H1 (cell line): Measurements from ENCODE around the gene TAPT1. TPM values are rescaled to one million over a fixed set of nuclear protein-coding genes. Genes with fewer than 3 reads are reported as not detected.

Experiments
- CTCF ChIA-PET: fragments of 300-600 bp; sonication (Branson Sonifier 250); formaldehyde crosslinking; loops from one replicate; lab custom pipeline; 2021; ENCODE audit not compliant: partially characterized antibody; lab: Charles Lee
- POLR2A ChIA-PET: fragments of 300-600 bp; sonication (Branson Sonifier 250); formaldehyde crosslinking; loops from one replicate; lab custom pipeline; 2021; ENCODE audit warnings: inconsistent platforms; ENCODE audit not compliant: partially characterized antibody; lab: Charles Lee
- DNase-seq, 2 experiments: peaks; one replicate each; pipeline versions ENCODE4 v3.0.0 to v3.0.0-alpha.2; 2010 to 2022; ENCODE audit warnings: low spot score in 2 of 2, low read depth in 1 of 2, mixed read lengths in 1 of 2
- FAIRE-seq: peaks from 2 replicates; lab custom pipeline; 2011; peaks lifted over from hg19 to GRCh38; lab: Jason Lieb, UNC
- H2AFZ ChIP-seq: 2 replicates; pipeline ENCODE4 v1.8.1; 2012; ENCODE audit warnings: low read length, inconsistent platforms
- H2AK5ac ChIP-seq: 2 replicates; pipeline ENCODE4 v1.6.1; 2013; ENCODE audit warnings: low read depth, low read length
- H2BK120ac ChIP-seq: replicated peaks from 2 replicates; pipeline ENCODE3; 2013; ENCODE audit warnings: low read depth, low read length, inconsistent platforms
- H2BK12ac ChIP-seq: 2 replicates; pipeline ENCODE4 v1.6.1; 2013; ENCODE audit warnings: low read depth, low read length
- H2BK15ac ChIP-seq: 2 replicates; pipeline ENCODE4 v1.6.1; 2013; ENCODE audit warnings: low read length
- H2BK20ac ChIP-seq: 2 replicates; pipeline ENCODE4 v1.6.1; 2013; ENCODE audit warnings: low read length
- H2BK5ac ChIP-seq: 2 replicates; pipeline ENCODE4 v1.6.1; 2013; ENCODE audit warnings: low read depth, low read length
- H3K14ac ChIP-seq: 2 replicates; pipeline ENCODE4 v1.6.1; 2013; ENCODE audit warnings: inconsistent platforms; ENCODE audit not compliant: insufficient read length
- H3K18ac ChIP-seq: 2 replicates; pipeline ENCODE4 v1.6.1; 2013; ENCODE audit warnings: low read length; ENCODE audit errors: extremely low read depth
- H3K23ac ChIP-seq: 2 replicates; pipeline ENCODE4 v1.6.1; 2013; ENCODE audit warnings: inconsistent platforms; ENCODE audit not compliant: insufficient read length
- H3K23me2 ChIP-seq: 2 replicates; pipeline ENCODE4 v1.6.1; 2013; ENCODE audit warnings: low read depth, low read length
- H3K27ac ChIP-seq: 2 replicates; pipeline ENCODE4 v1.6.1; 2011; ENCODE audit warnings: low read depth, low read length, inconsistent platforms
- H3K27me3 ChIP-seq, 4 experiments: replicated peaks in 1 of 4; 1 replicate in 1 of 4; 2 replicates in 3 of 4; pipeline versions ENCODE4 v1.6.1 to v1.8.1; 2011 to 2013; ENCODE audit warnings: low read length in 3 of 4, mild to moderate bottlenecking in 3 of 4, inconsistent platforms in 2 of 4, mixed read lengths in 2 of 4, moderate library complexity in 1 of 4; ENCODE audit not compliant: control insufficient read depth in 3 of 4, insufficient read depth in 3 of 4; ENCODE audit errors: extremely low read depth in 1 of 4
- H3K36me3 ChIP-seq, 4 experiments: 2 replicates each; pipeline versions ENCODE4 v1.6.1 to v1.8.1; 2011 to 2013; ENCODE audit warnings: mild to moderate bottlenecking in 4 of 4, low read length in 3 of 4, moderate library complexity in 2 of 4, control low read depth in 1 of 4, inconsistent platforms in 1 of 4; ENCODE audit not compliant: insufficient read depth in 4 of 4, control insufficient read depth in 2 of 4
- H3K4ac ChIP-seq: replicated peaks from 2 replicates; pipeline ENCODE3; 2013; ENCODE audit warnings: low read length, low read depth, mixed read lengths, inconsistent platforms; ENCODE audit not compliant: insufficient read length
- H3K4me1 ChIP-seq, 4 experiments: replicated peaks in 1 of 4; 1 replicate in 1 of 4; 2 replicates in 3 of 4; pipeline versions ENCODE4 v1.6.1 to v1.8.1; 2011 to 2013; ENCODE audit warnings: low read length in 3 of 4, inconsistent platforms in 2 of 4, mixed read lengths in 1 of 4; ENCODE audit not compliant: insufficient read depth in 4 of 4, control insufficient read depth in 3 of 4
- H3K4me2 ChIP-seq, 2 experiments: 2 replicates each; pipeline versions ENCODE4 v1.6.1 to v1.8.1; 2011 to 2013; ENCODE audit warnings: low read depth in 2 of 2, low read length in 2 of 2, control low read depth in 1 of 2, inconsistent platforms in 1 of 2, mild to moderate bottlenecking in 1 of 2; ENCODE audit not compliant: insufficient read depth in 1 of 2
- H3K4me3 ChIP-seq, 4 experiments: fragments of 200-600, 300-600 bp in 1 of 4; sonication (generic), shearing (Covaris generic), sonication (Bioruptor Twin) in 1 of 4; 2 replicates each; pipeline versions ENCODE4 v1.5.1 to v1.8.1; 2011 to 2016; ENCODE audit warnings: low read length in 4 of 4, low read depth in 3 of 4, control low read depth in 2 of 4, inconsistent platforms in 2 of 4, mild to moderate bottlenecking in 2 of 4, mixed read lengths in 1 of 4, moderate library complexity in 1 of 4; ENCODE audit not compliant: insufficient read depth in 2 of 4; ENCODE audit errors: extremely low read depth in 1 of 4
- H3K56ac ChIP-seq: replicated peaks from 2 replicates; pipeline ENCODE3; 2013; ENCODE audit warnings: low read depth, mild to moderate bottlenecking, mixed read lengths, low read length, inconsistent platforms; ENCODE audit not compliant: insufficient read length
- H3K79me1 ChIP-seq: 2 replicates; pipeline ENCODE4 v1.6.1; 2013; ENCODE audit warnings: low read depth, low read length, control low read depth
- H3K79me2 ChIP-seq, 2 experiments: 2 replicates each; pipeline versions ENCODE4 v1.6.1 to v1.8.1; 2012 to 2013; ENCODE audit warnings: low read length in 2 of 2, mild to moderate bottlenecking in 2 of 2, inconsistent platforms in 1 of 2; ENCODE audit not compliant: insufficient read depth in 2 of 2, control insufficient read depth in 1 of 2
- H3K9ac ChIP-seq, 4 experiments: replicated peaks in 1 of 4; 1 replicate in 1 of 4; 2 replicates in 3 of 4; pipeline versions ENCODE4 v1.6.1 to v1.8.1; 2011 to 2013; ENCODE audit warnings: low read depth in 3 of 4, low read length in 3 of 4, control low read depth in 2 of 4, mild to moderate bottlenecking in 2 of 4, moderate library complexity in 2 of 4, inconsistent platforms in 1 of 4; ENCODE audit errors: extremely low read depth in 1 of 4
- H3K9me3 ChIP-seq, 2 experiments: 2 replicates each; pipeline versions ENCODE4 v1.6.1 to v1.8.1; 2012 to 2013; ENCODE audit warnings: mild to moderate bottlenecking in 2 of 2, moderate library complexity in 2 of 2, control low read depth in 1 of 2, inconsistent platforms in 1 of 2, low read depth in 1 of 2, low read length in 1 of 2, mixed read lengths in 1 of 2; ENCODE audit not compliant: insufficient read depth in 2 of 2
- H4K20me1 ChIP-seq, 2 experiments: replicated peaks in 1 of 2; 2 replicates each; pipeline versions ENCODE3 to v1.8.1; 2011 to 2013; ENCODE audit warnings: inconsistent platforms in 2 of 2, low read length in 2 of 2, mild to moderate bottlenecking in 1 of 2; ENCODE audit not compliant: insufficient read depth in 2 of 2, control insufficient read depth in 1 of 2
- H4K5ac ChIP-seq: 2 replicates; pipeline ENCODE4 v1.6.1; 2013; ENCODE audit warnings: low read length, low read depth, mixed read lengths, inconsistent platforms; ENCODE audit not compliant: insufficient read length
- H4K8ac ChIP-seq: 2 replicates; pipeline ENCODE4 v1.8.0; 2013; ENCODE audit warnings: mild to moderate bottlenecking, moderate library complexity, low read length, inconsistent platforms; ENCODE audit not compliant: insufficient read depth; ENCODE audit errors: extremely low read depth
- H4K91ac ChIP-seq: replicated peaks from 2 replicates; pipeline ENCODE3; 2013; ENCODE audit warnings: low read length, mixed read lengths, inconsistent platforms; ENCODE audit not compliant: insufficient read length
- BCL11A ChIP-seq, 2 experiments: IDR thresholded peaks; one replicate each; pipeline ENCODE4 v1.6.1; 2011; ENCODE audit warnings: low read depth in 2 of 2, low read length in 2 of 2, mild to moderate bottlenecking in 2 of 2
- CREB1 ChIP-seq: IDR thresholded peaks from 2 replicates; pipeline ENCODE4 v1.6.1; 2012; ENCODE audit warnings: inconsistent platforms
- EGR1 ChIP-seq: IDR thresholded peaks from 2 replicates; pipeline ENCODE4 v1.6.1; 2011; ENCODE audit warnings: low read depth, low read length, borderline replicate concordance
- FOSL1 ChIP-seq: IDR thresholded peaks from 2 replicates; pipeline ENCODE4 v1.6.1; 2011; ENCODE audit warnings: mild to moderate bottlenecking, low read depth, low read length, moderate library complexity; ENCODE audit not compliant: insufficient read depth
- GABPA ChIP-seq: IDR thresholded peaks from 2 replicates; pipeline ENCODE4 v1.6.1; 2011; ENCODE audit warnings: mild to moderate bottlenecking, low read length, moderate library complexity, borderline replicate concordance; ENCODE audit not compliant: insufficient read depth
- KDM5A ChIP-seq: fragments of 200-600 bp; IDR thresholded peaks from 2 replicates; pipeline ENCODE4 v1.7.1; 2012; ENCODE audit warnings: mild to moderate bottlenecking, low read length, inconsistent platforms, mixed read lengths
- NRF1 ChIP-seq: IDR thresholded peaks from 2 replicates; pipeline ENCODE4 v1.6.1; 2011; ENCODE audit warnings: mild to moderate bottlenecking, low read depth, low read length, improper control_type of control experiment
- PHF8 ChIP-seq: fragments of 200-600 bp; sonication (generic); conservative IDR thresholded peaks from 2 replicates; pipeline ENCODE4 v1.7.1; 2012; ENCODE audit warnings: low read depth, mild to moderate bottlenecking, inconsistent platforms, low read length, moderate library complexity
- SAP30 ChIP-seq: fragments of 300-600 bp; sonication (generic); IDR thresholded peaks from 2 replicates; pipeline ENCODE4 v1.7.1; 2012; ENCODE audit warnings: low read length, moderate library complexity, mild to moderate bottlenecking, inconsistent platforms; ENCODE audit not compliant: insufficient read depth, insufficient replicate concordance
- TBP ChIP-seq: IDR thresholded peaks from 2 replicates; pipeline ENCODE4 v1.6.1; 2011; ENCODE audit warnings: low read depth, low read length, improper control_type of control experiment
- YY1 ChIP-seq: IDR thresholded peaks from 2 replicates; pipeline ENCODE4 v1.6.1; 2011; ENCODE audit warnings: low read depth, mild to moderate bottlenecking, low read length
- ZNF274 ChIP-seq: IDR thresholded peaks from 2 replicates; pipeline ENCODE4 v1.7.0; 2012; ENCODE audit warnings: low read length, borderline replicate concordance; ENCODE audit errors: extremely low read depth
- WGBS, 2 experiments: shearing (Covaris generic) in 1 of 2; methylation state at CpG; one replicate each; pipeline versions ENCODE4 v1.1.6 to v1.1.7; 2013 to 2015; ENCODE audit warnings: low lambda C conversion rate in 2 of 2, mixed read lengths in 2 of 2, inconsistent platforms in 1 of 2, low coverage in 1 of 2, missing lambda C conversion rate in 1 of 2; ENCODE audit not compliant: insufficient replicate concordance in 2 of 2, insufficient coverage in 1 of 2, insufficient read length in 1 of 2; ENCODE audit errors: extremely low coverage in 1 of 2, missing lambda C conversion rate in 1 of 2; 5-methylcytosine and 5-hydroxymethylcytosine counted together
- polyA plus RNA-seq, 7 experiments: library from polyadenylated mRNA; depleted of rRNA in 3 of 7; stranded (reverse) in 5 of 7; unstranded in 2 of 7; fragments of >200 nt in 5 of 7; fragments of 200-250 nt in 2 of 7; gene quantifications; 1 replicate in 5 of 7; 2 replicates in 1 of 7; 4 replicates in 1 of 7; pipeline versions ENCODE4 v1.2.1 to v1.2.3, GENCODE V29; 2011 to 2013; ENCODE audit warnings: missing spikeins in 2 of 7, mixed read lengths in 2 of 7
- total RNA-seq: library from RNA; stranded (reverse); fragmentation: NEBNext Ultra II Directional; extraction: Animal tissue kit (Norgen Biotek cat#: 25700); gene quantifications from 2 replicates; pipeline ENCODE4 v1.2.1, GENCODE V29; 2021
- TF ChIP-seq, protein P1 (sequence below): IDR thresholded peaks from 2 replicates; pipeline ENCODE4 v1.6.1; 2012; ENCODE audit warnings: low read length, inconsistent platforms

TAPT1 gene
- total and polyA plus RNA-seq, 2 of the 8 experiments (the other 6 are each of a cell fraction or from before 2014, with no cell fraction given): 4.2 to 15.3 TPM

DNA sequence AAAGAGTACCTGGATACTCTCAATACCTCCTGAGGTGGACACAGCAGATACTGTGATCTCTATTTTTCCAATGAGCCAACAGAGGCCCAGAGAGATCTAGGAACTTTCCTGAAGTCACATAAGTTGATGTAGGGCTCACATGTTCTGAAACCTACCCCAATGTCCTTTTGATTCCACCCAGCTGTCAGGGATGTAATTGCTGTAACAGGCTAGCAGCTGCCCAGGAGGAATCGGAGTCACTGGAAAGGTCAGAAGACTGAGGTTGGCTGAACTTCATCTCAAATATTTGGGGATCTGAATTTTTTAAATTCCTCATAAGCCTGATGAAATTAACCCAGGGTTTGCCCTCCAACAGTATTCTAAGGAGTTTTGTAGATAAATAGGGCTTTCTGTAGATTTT, 90.0 kb downstream of the TAPT1 start:
- Histone ChIP-seq H2BK15ac (no peak overlapping the region), H2BK12ac (no peak overlapping the region), H3K14ac (no peak overlapping the region), H3K36me3 (no peaks in the 10 kb centered on the region), H3K4me1 (no peaks in the 10 kb centered on the region), H2BK5ac (no peak overlapping the region), H4K20me1 (no peaks in the 10 kb centered on the region), H3K23me2 (no peaks in the 10 kb centered on the region), H2AK5ac (no peak overlapping the region), H3K56ac (no peak overlapping the region), H4K91ac (no peak overlapping the region), H3K18ac (no peak overlapping the region), H3K23ac (no peak overlapping the region), H4K8ac (no peak overlapping the region), H3K4me2 (no peak overlapping the region), H4K5ac (no peak overlapping the region), H3K4ac (no peak overlapping the region), H3K27ac (no peak overlapping the region), H3K9me3 (peaks cover 6% of the 10 kb centered on the region in 2 experiments; a peak in 3 of 4 replicates), H3K79me2 (no peaks in the 10 kb centered on the region), H2BK120ac (no peak overlapping the region), H2AFZ (no peak overlapping the region), H3K4me3 (no peak overlapping the region), H3K27me3 (no peaks in the 10 kb centered on the region), H2BK20ac (no peak overlapping the region), H3K79me1 (no peaks in the 10 kb centered on the region), H3K9ac (no peak overlapping the region)
- ChIA-PET POLR2A (no interaction called here), CTCF (interaction anchor here (1.1 kb wide), 1 partner anchor 20 kb away, joined by 4 read pairs; no protein-coding TSS in a partner anchor)
- WGBS, 2 experiments: 55% methylated on average over 1 of the region's 1 CpG; no CpG with 5 or more reads in 1 of the 2 experiments
- no peak for FAIRE-seq
- no peak for DNase-seq
- TF ChIP-seq EGR1 (no peak), TBP (no peak), CREB1 (no peak), PHF8 (no peak), FOSL1 (no peak), BCL11A (IDR thresholded peaks at IDR 0.05; ENCODE audit: low read depth in 2 of 2, low read length in 2 of 2) (no peak), GABPA (no peak), NRF1 (no peak), YY1 (no peak), SAP30 (no peak), KDM5A (no peak), ZNF274 (no peak)
- TF ChIP-seq, protein P1, sequence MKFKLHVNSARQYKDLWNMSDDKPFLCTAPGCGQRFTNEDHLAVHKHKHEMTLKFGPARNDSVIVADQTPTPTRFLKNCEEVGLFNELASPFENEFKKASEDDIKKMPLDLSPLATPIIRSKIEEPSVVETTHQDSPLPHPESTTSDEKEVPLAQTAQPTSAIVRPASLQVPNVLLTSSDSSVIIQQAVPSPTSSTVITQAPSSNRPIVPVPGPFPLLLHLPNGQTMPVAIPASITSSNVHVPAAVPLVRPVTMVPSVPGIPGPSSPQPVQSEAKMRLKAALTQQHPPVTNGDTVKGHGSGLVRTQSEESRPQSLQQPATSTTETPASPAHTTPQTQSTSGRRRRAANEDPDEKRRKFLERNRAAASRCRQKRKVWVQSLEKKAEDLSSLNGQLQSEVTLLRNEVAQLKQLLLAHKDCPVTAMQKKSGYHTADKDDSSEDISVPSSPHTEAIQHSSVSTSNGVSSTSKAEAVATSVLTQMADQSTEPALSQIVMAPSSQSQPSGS: no peak
